K562 (cell line): ENCODE data around the gene NDUFAF8.

Experiments used
- COPS2 ChIP-seq: fragments of 450-650 bp; conservative IDR thresholded peaks from 2 replicates; pipeline ENCODE4 v1.6.1; 2016; ENCODE audit warnings: mild to moderate bottlenecking, moderate library complexity
- EP300 ChIP-seq: IDR thresholded peaks from 2 replicates; pipeline ENCODE4 v1.6.1; 2012; ENCODE audit warnings: low read length, improper control_type of control experiment
- EZH2 ChIP-seq: IDR thresholded peaks from 2 replicates; pipeline ENCODE4 v1.6.1; 2012; ENCODE audit warnings: low read depth, mild to moderate bottlenecking, inconsistent platforms, low read length, borderline replicate concordance
- HDAC1 ChIP-seq, 2 experiments: fragments of 450-650 bp; IDR thresholded peaks; 2 replicates each; pipeline ENCODE4 v1.6.1; 2016 to 2017; ENCODE audit warnings: inconsistent platforms in 1 of 2, mild to moderate bottlenecking in 1 of 2, moderate library complexity in 1 of 2
- NFE2 ChIP-seq: IDR thresholded peaks from 2 replicates; pipeline ENCODE4 v1.6.1; 2014; ENCODE audit warnings: antibody characterized with exemption, low read depth
- POLR2AphosphoS5 ChIP-seq: IDR thresholded peaks from 2 replicates; pipeline ENCODE4 v1.6.1; 2011; ENCODE audit warnings: mild to moderate bottlenecking, low read depth, low read length, moderate library complexity; ENCODE audit not compliant: control insufficient read depth, insufficient read depth
- RFX5 ChIP-seq: IDR thresholded peaks from 2 replicates; pipeline ENCODE4 v1.6.1; 2011; ENCODE audit warnings: low read depth, mild to moderate bottlenecking, improper control_type of control experiment, low read length
- U2AF1 ChIP-seq: fragments of 200-400 bp; formaldehyde crosslinking; optimal IDR thresholded peaks from 2 replicates; pipeline ENCODE3; 2017; ENCODE audit warnings: mild to moderate bottlenecking, low read depth, low read length, moderate library complexity
- ZNF695 ChIP-seq: fragments of 450-650 bp; formaldehyde crosslinking; IDR thresholded peaks from 2 replicates; pipeline ENCODE4 v1.4.0; 2020; ENCODE audit warnings: mild to moderate bottlenecking, moderate library complexity
- TF ChIP-seq, protein P1 (sequence below): fragments of 250-450 bp; sonication (Bioruptor Pico); IDR thresholded peaks from 2 replicates; pipeline ENCODE4 v1.4.0; 2020; ENCODE audit warnings: mild to moderate bottlenecking, moderate library complexity
- TF ChIP-seq, protein P2 (sequence below), 3 experiments: IDR thresholded peaks in 2 of 3; conservative IDR thresholded peaks in 1 of 3; 2 replicates each; pipeline ENCODE4 v1.5.1; 2011 to 2012; ENCODE audit warnings: low read length in 3 of 3, mild to moderate bottlenecking in 3 of 3, control low read depth in 2 of 3, improper control_type of control experiment in 1 of 3, inconsistent platforms in 1 of 3, low read depth in 1 of 3, mixed read lengths in 1 of 3, moderate library complexity in 1 of 3; ENCODE audit not compliant: insufficient read depth in 2 of 3

DNA sequence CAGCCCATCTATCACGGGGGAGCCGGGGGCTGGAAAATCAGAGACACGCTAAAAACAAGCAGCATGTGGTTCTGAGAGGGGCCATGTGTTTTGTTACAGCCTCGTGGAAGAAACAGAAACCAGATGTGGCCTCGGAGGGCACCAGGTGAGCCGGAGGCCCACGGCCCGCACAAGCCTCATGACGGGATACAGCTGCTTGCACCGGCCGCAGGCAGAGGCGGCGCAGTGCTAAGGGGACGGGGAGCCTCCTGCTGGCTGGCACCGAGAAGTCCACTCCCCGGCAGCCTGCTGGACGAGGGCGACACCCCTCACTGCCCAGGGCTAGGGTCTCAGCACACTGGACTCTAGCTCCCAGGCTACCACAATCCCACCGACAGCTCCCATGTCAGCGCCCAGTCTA, 19.2 kb downstream of the NDUFAF8 start:
- no peak for TF ChIP-seq NFE2
- no peak for TF ChIP-seq HDAC1 (IDR thresholded peaks at IDR 0.05)
- TF ChIP-seq U2AF1, result no peak
- no peak for TF ChIP-seq COPS2
- TF ChIP-seq RFX5, result no peak
- TF ChIP-seq, protein P1, sequence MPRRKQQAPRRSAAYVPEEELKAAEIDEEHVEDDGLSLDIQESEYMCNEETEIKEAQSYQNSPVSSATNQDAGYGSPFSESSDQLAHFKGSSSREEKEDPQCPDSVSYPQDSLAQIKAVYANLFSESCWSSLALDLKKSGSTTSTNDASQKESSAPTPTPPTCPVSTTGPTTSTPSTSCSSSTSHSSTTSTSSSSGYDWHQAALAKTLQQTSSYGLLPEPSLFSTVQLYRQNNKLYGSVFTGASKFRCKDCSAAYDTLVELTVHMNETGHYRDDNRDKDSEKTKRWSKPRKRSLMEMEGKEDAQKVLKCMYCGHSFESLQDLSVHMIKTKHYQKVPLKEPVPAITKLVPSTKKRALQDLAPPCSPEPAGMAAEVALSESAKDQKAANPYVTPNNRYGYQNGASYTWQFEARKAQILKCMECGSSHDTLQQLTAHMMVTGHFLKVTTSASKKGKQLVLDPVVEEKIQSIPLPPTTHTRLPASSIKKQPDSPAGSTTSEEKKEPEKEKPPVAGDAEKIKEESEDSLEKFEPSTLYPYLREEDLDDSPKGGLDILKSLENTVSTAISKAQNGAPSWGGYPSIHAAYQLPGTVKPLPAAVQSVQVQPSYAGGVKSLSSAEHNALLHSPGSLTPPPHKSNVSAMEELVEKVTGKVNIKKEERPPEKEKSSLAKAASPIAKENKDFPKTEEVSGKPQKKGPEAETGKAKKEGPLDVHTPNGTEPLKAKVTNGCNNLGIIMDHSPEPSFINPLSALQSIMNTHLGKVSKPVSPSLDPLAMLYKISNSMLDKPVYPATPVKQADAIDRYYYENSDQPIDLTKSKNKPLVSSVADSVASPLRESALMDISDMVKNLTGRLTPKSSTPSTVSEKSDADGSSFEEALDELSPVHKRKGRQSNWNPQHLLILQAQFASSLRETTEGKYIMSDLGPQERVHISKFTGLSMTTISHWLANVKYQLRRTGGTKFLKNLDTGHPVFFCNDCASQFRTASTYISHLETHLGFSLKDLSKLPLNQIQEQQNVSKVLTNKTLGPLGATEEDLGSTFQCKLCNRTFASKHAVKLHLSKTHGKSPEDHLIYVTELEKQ (CRISPR knock-in tag), result no peak
- TF ChIP-seq POLR2AphosphoS5, result no peak
- no peak for TF ChIP-seq ZNF695 (CRISPR knock-in tag)
- no peak for TF ChIP-seq EP300
- no peak for TF ChIP-seq EZH2
- TF ChIP-seq, protein P2, sequence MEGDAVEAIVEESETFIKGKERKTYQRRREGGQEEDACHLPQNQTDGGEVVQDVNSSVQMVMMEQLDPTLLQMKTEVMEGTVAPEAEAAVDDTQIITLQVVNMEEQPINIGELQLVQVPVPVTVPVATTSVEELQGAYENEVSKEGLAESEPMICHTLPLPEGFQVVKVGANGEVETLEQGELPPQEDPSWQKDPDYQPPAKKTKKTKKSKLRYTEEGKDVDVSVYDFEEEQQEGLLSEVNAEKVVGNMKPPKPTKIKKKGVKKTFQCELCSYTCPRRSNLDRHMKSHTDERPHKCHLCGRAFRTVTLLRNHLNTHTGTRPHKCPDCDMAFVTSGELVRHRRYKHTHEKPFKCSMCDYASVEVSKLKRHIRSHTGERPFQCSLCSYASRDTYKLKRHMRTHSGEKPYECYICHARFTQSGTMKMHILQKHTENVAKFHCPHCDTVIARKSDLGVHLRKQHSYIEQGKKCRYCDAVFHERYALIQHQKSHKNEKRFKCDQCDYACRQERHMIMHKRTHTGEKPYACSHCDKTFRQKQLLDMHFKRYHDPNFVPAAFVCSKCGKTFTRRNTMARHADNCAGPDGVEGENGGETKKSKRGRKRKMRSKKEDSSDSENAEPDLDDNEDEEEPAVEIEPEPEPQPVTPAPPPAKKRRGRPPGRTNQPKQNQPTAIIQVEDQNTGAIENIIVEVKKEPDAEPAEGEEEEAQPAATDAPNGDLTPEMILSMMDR (IDR thresholded peaks at IDR 0.05 in 2 of 3, conservative IDR thresholded peaks at IDR 0.05 in 1 of 3; ENCODE audit: insufficient read depth in 2 of 3, low read depth in 1 of 3, low read length in 3 of 3), result peak in 1 of 3 experiments; percentile 41; a peak in 2 of 6 replicates
